HCT116 (cell line): Measurements from ENCODE around the gene MRPL37. TPM values are rescaled to one million over a fixed set of nuclear protein-coding genes. Genes with fewer than 3 reads are reported as not detected.

Experiments used
- ATAC-seq: fragments of 200-7000 bp; cut with Tn5 transposase; 2 replicates; pipeline ENCODE4 v1.9.1; 2020; ENCODE audit warnings: mild to moderate bottlenecking, moderate library complexity
- BruUV-seq: library from RNA; stranded (reverse); fragments of 400-500 nt; replicated peaks from 2 replicates; lab custom pipeline; 2021; lab: Mats Ljungman, UMichigan
- CTCF ChIA-PET: fragments of 300-600 bp; sonication (Branson Sonifier 250); formaldehyde crosslinking; loops from one replicate; lab custom pipeline; 2021; ENCODE audit warnings: antibody characterized with exemption; lab: Charles Lee
- POLR2A ChIA-PET: fragments of 300-600, 350-600 bp; sonication (Branson Sonifier 250); formaldehyde crosslinking; loops from one replicate; lab custom pipeline; 2021; ENCODE audit warnings: antibody characterized with exemption; lab: Charles Lee
- RAD21 ChIA-PET, 2 experiments: fragments of 300-600 bp; sonication (Branson Sonifier 250); formaldehyde crosslinking; loops; one replicate each; lab custom pipeline; 2023; ENCODE audit warnings: low total read pairs in 2 of 2; ENCODE audit not compliant: uncharacterized antibody in 2 of 2, unreplicated experiment in 2 of 2, low non-redundant PET in 1 of 2; lab: Charles Lee
- DNase-seq: peaks from one replicate; pipeline ENCODE4 v3.0.0-alpha.2; 2010; ENCODE audit warnings: low read depth, low spot score
- H2AFZ ChIP-seq: fragments of 200-600 bp; shearing (Covaris generic), sonication (generic); 2 replicates; pipeline ENCODE4 v1.6.1; 2017; ENCODE audit warnings: low read depth, mixed run types, mixed read lengths, antibody characterized with exemption, low read length; ENCODE audit not compliant: poor library complexity, severe bottlenecking
- H3K27ac ChIP-seq: 2 replicates; pipeline ENCODE4 v1.5.1; 2012; ENCODE audit warnings: low read depth, low read length
- H3K27me3 ChIP-seq: fragments of 200-600 bp; sonication (generic); 2 replicates; pipeline ENCODE4 v1.6.1; 2016; ENCODE audit warnings: mixed run types, low read length, mixed read lengths; ENCODE audit not compliant: insufficient read depth
- H3K36me3 ChIP-seq, 2 experiments: fragments of 200-500 bp in 1 of 2; fragments of 200-600 bp in 1 of 2; sonication (Bioruptor generic) in 1 of 2; sonication (generic) in 1 of 2; 2 replicates each; pipeline versions ENCODE4 v1.5.1 to v1.6.1; 2014 to 2016; ENCODE audit warnings: low read length in 2 of 2, inconsistent platforms in 1 of 2, mixed read lengths in 1 of 2, mixed run types in 1 of 2; ENCODE audit not compliant: insufficient read depth in 2 of 2, control insufficient read depth in 1 of 2
- H3K4me1 ChIP-seq, 2 experiments: fragments of 200-600 bp in 1 of 2; sonication (generic) in 1 of 2; 2 replicates each; pipeline versions ENCODE4 v1.5.1 to v1.6.1; 2012 to 2017; ENCODE audit warnings: low read length in 2 of 2, inconsistent platforms in 1 of 2, mild to moderate bottlenecking in 1 of 2, mixed read lengths in 1 of 2, mixed run types in 1 of 2, moderate library complexity in 1 of 2; ENCODE audit not compliant: insufficient read depth in 2 of 2, control insufficient read depth in 1 of 2
- H3K4me2 ChIP-seq: fragments of 200-600 bp; sonication (generic); 2 replicates; pipeline ENCODE4 v1.6.1; 2017; ENCODE audit warnings: mixed run types, low read length, mixed read lengths
- H3K4me3 ChIP-seq, 2 experiments: fragments of 200-600 bp in 1 of 2; sonication (generic) in 1 of 2; replicated peaks in 1 of 2; 2 replicates each; pipeline ENCODE4 v1.5.1; 2011 to 2016; ENCODE audit warnings: low read length in 2 of 2, control low read depth in 1 of 2, low read depth in 1 of 2, mild to moderate bottlenecking in 1 of 2, mixed read lengths in 1 of 2, mixed run types in 1 of 2
- H3K79me2 ChIP-seq: fragments of 200-600 bp; sonication (generic); 2 replicates; pipeline ENCODE4 v1.6.1; 2017; ENCODE audit warnings: mild to moderate bottlenecking, mixed run types, low read length, moderate library complexity, mixed read lengths; ENCODE audit not compliant: insufficient read depth
- H3K9ac ChIP-seq: fragments of 200-600 bp; sonication (generic); 2 replicates; pipeline ENCODE4 v1.6.1; 2016; ENCODE audit warnings: low read length, mixed read lengths
- H3K9me2 ChIP-seq: fragments of 200-600 bp; sonication (generic), shearing (Covaris generic); 2 replicates; pipeline ENCODE4 v1.6.1; 2017; ENCODE audit warnings: mixed run types, mild to moderate bottlenecking, moderate library complexity; ENCODE audit not compliant: insufficient read depth
- H3K9me3 ChIP-seq, 2 experiments: fragments of 200-500 bp in 1 of 2; fragments of 200-600 bp in 1 of 2; sonication (Bioruptor generic) in 1 of 2; sonication (generic) in 1 of 2; 2 replicates each; pipeline ENCODE4 v1.6.1; 2014 to 2017; ENCODE audit warnings: low read length in 2 of 2, mixed read lengths in 2 of 2, inconsistent platforms in 1 of 2, low read depth in 1 of 2, mild to moderate bottlenecking in 1 of 2, mixed run types in 1 of 2, moderate library complexity in 1 of 2; ENCODE audit not compliant: control insufficient read depth in 1 of 2, insufficient read depth in 1 of 2
- H4K20me1 ChIP-seq: fragments of 200-600 bp; sonication (generic), shearing (Covaris generic); 2 replicates; pipeline ENCODE4 v1.6.1; 2017; ENCODE audit warnings: mixed run types, mild to moderate bottlenecking, moderate library complexity; ENCODE audit not compliant: insufficient read depth
- ELF1 ChIP-seq: IDR thresholded peaks from 2 replicates; pipeline ENCODE4 v1.6.1; 2012; ENCODE audit warnings: low read depth, borderline replicate concordance
- EZH2 ChIP-seq: fragments of 200-600 bp; sonication (generic); IDR thresholded peaks from 2 replicates; pipeline ENCODE4 v1.6.1; 2017; ENCODE audit warnings: antibody characterized with exemption, mixed run types
- EZH2phosphoT487 ChIP-seq: fragments of 200-600 bp; IDR thresholded peaks from 2 replicates; pipeline ENCODE4 v1.6.1; 2018; ENCODE audit warnings: antibody characterized with exemption, borderline replicate concordance
- FOSL1 ChIP-seq: IDR thresholded peaks from 2 replicates; pipeline ENCODE4 v1.6.1; 2012; ENCODE audit warnings: low read depth
- JUND ChIP-seq: IDR thresholded peaks from 2 replicates; pipeline ENCODE4 v1.6.1; 2012
- POLR2A ChIP-seq: IDR thresholded peaks from 2 replicates; pipeline ENCODE4 v1.7.0; 2011; ENCODE audit warnings: borderline replicate concordance; ENCODE audit not compliant: insufficient read depth, insufficient read length; ENCODE audit errors: extremely low read depth
- SP1 ChIP-seq: IDR thresholded peaks from 2 replicates; pipeline ENCODE4 v1.6.1; 2012; ENCODE audit warnings: low read depth
- TCF7L2 ChIP-seq: IDR thresholded peaks from 2 replicates; pipeline ENCODE4 v1.7.0; 2011; ENCODE audit warnings: borderline replicate concordance, inconsistent platforms; ENCODE audit not compliant: insufficient read depth, insufficient read length; ENCODE audit errors: extremely low read depth
- intact Hi-C: fragments of 100-400 bp; cut with micrococcal nuclease; formaldehyde crosslinking; loops from 2 replicates; pipeline ENCODE4 v1.10.0; 2022
- total RNA-seq: library from RNA; stranded (reverse); gene quantifications from one replicate; pipeline ENCODE4 v1.2.1, GENCODE V29; 2021; ENCODE audit not compliant: unreplicated experiment
- TF ChIP-seq, protein P1 (sequence below): IDR thresholded peaks from 2 replicates; pipeline ENCODE4 v1.6.1; 2012; ENCODE audit warnings: low read depth
- TF ChIP-seq, protein P2 (sequence below): IDR thresholded peaks from 2 replicates; pipeline ENCODE4 v1.6.1; 2012

MRPL37 gene
- total RNA-seq, 1 experiment from 2014 or later = 132 TPM

- ChIA-PET RAD21 (no interaction called here), CTCF (no interaction called here), POLR2A (no interaction called here)
- Histone ChIP-seq H3K9ac (no peak overlapping the region), H3K27me3 (no peaks in the 10 kb centered on the region), H3K9me3 (no peaks in the 10 kb centered on the region), H3K27ac (no peak overlapping the region), H3K4me2 (no peak overlapping the region), H4K20me1 (no peaks in the 10 kb centered on the region), H2AFZ (no peak overlapping the region), H3K4me1 (peaks cover 19 to 34% of the 10 kb centered on the region in 2 experiments), H3K9me2 (no peaks in the 10 kb centered on the region), H3K4me3 (no peak overlapping the region), H3K36me3 (no peaks in the 10 kb centered on the region), H3K79me2 (no peaks in the 10 kb centered on the region)
- no peak for TF ChIP-seq FOSL1
- no TSS peak for BruUV-seq
- no peak for ATAC-seq
- DNase-seq = no peak
- intact Hi-C loops = no loop called here
These were observed 55.2 kb downstream of the MRPL37 start for GRCh38 chr1:54255026-54255702.

GRCh38 chr1:54256522-54257345 is 56.8 kb downstream of the MRPL37 start:
- no peaks in the 10 kb centered on the region for H3K79me2 ChIP-seq
- H3K36me3 ChIP-seq = no peaks in the 10 kb centered on the region
- no peaks in the 10 kb centered on the region for H3K27me3 ChIP-seq
- no peak overlapping the region for H3K27ac ChIP-seq
- BruUV-seq = no TSS peak
- no peak overlapping the region for H3K4me2 ChIP-seq
- CTCF ChIA-PET = no interaction called here
- no peak for TF ChIP-seq EZH2phosphoT487
- no peak for TF ChIP-seq POLR2A
- TF ChIP-seq JUND = no peak
- TF ChIP-seq EZH2 = no peak
- no peak for TF ChIP-seq TCF7L2
- TF ChIP-seq, protein P1, sequence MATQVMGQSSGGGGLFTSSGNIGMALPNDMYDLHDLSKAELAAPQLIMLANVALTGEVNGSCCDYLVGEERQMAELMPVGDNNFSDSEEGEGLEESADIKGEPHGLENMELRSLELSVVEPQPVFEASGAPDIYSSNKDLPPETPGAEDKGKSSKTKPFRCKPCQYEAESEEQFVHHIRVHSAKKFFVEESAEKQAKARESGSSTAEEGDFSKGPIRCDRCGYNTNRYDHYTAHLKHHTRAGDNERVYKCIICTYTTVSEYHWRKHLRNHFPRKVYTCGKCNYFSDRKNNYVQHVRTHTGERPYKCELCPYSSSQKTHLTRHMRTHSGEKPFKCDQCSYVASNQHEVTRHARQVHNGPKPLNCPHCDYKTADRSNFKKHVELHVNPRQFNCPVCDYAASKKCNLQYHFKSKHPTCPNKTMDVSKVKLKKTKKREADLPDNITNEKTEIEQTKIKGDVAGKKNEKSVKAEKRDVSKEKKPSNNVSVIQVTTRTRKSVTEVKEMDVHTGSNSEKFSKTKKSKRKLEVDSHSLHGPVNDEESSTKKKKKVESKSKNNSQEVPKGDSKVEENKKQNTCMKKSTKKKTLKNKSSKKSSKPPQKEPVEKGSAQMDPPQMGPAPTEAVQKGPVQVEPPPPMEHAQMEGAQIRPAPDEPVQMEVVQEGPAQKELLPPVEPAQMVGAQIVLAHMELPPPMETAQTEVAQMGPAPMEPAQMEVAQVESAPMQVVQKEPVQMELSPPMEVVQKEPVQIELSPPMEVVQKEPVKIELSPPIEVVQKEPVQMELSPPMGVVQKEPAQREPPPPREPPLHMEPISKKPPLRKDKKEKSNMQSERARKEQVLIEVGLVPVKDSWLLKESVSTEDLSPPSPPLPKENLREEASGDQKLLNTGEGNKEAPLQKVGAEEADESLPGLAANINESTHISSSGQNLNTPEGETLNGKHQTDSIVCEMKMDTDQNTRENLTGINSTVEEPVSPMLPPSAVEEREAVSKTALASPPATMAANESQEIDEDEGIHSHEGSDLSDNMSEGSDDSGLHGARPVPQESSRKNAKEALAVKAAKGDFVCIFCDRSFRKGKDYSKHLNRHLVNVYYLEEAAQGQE = no peak
- no peak for TF ChIP-seq SP1
- TF ChIP-seq, protein P2, sequence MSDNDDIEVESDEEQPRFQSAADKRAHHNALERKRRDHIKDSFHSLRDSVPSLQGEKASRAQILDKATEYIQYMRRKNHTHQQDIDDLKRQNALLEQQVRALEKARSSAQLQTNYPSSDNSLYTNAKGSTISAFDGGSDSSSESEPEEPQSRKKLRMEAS = no peak
- TF ChIP-seq ELF1 = no peak
- H2AFZ ChIP-seq = no peak overlapping the region
- intact Hi-C loops = no loop called here
- H3K9ac ChIP-seq = no peak overlapping the region
- POLR2A ChIA-PET = no interaction called here
- no peak overlapping the region for H3K4me3 ChIP-seq
- no peaks in the 10 kb centered on the region for H3K9me2 ChIP-seq
- RAD21 ChIA-PET = no interaction called here
- H3K9me3 ChIP-seq = no peaks in the 10 kb centered on the region
- H4K20me1 ChIP-seq = no peaks in the 10 kb centered on the region
- no peak for DNase-seq
- H3K4me1 ChIP-seq = peaks cover 13 to 24% of the 10 kb centered on the region in 2 experiments; a peak in 3 of 4 replicates
- no peak for ATAC-seq
